ENCODE data around the gene TBC1D17.

DNA sequence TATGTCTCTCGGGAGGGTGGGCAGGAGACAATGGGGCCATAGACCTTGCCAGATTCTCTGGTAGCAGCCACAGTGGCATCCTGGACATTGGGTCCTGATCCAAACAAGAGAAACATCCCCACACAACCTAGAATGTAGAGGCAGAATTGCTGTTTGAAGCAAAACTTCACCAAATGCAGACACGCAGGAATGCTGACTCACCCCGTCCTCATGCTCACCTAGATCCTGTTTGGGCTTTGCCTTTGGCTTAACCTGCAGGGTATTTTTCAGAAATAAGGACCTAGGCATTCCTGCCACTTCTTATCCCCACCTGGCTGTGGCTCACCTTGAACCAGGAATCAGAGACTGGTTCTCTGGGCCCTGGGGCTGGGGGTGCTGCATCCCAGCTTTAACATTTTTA is 7.3 kb downstream of the TBC1D17 start:
- TF ChIP-seq, protein P1, sequence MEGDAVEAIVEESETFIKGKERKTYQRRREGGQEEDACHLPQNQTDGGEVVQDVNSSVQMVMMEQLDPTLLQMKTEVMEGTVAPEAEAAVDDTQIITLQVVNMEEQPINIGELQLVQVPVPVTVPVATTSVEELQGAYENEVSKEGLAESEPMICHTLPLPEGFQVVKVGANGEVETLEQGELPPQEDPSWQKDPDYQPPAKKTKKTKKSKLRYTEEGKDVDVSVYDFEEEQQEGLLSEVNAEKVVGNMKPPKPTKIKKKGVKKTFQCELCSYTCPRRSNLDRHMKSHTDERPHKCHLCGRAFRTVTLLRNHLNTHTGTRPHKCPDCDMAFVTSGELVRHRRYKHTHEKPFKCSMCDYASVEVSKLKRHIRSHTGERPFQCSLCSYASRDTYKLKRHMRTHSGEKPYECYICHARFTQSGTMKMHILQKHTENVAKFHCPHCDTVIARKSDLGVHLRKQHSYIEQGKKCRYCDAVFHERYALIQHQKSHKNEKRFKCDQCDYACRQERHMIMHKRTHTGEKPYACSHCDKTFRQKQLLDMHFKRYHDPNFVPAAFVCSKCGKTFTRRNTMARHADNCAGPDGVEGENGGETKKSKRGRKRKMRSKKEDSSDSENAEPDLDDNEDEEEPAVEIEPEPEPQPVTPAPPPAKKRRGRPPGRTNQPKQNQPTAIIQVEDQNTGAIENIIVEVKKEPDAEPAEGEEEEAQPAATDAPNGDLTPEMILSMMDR (IDR thresholded peaks at IDR 0.05) = no peak
- no peak for TF ChIP-seq POLR2A (IDR thresholded peaks at IDR 0.05)
- no peak for TF ChIP-seq EP300 (IDR thresholded peaks at IDR 0.05)
